HEK293 (cell line): Measurements from ENCODE around the gene NCR3LG1.
A peak's percentile ranks its signal among the peaks of the same experiment; 100 is the strongest.
"Not testable (repeated sequence)": the region's sequence is repeated elsewhere in the genome, so short reads cannot be mapped to it uniquely, and the experiment has no call there.

Experiments used
- CTCF ChIA-PET: fragments of 350-600 bp; formaldehyde crosslinking; extraction: SDS; loops from one replicate; lab custom pipeline; 2021; ENCODE audit warnings: antibody characterized with exemption; lab: Yijun Ruan, JAX
- POLR2A ChIA-PET: fragments of 300-600 bp; formaldehyde crosslinking; extraction: SDS; loops from one replicate; lab custom pipeline; 2020; ENCODE audit warnings: antibody characterized with exemption, inconsistent platforms; lab: Yijun Ruan, JAX
- H3K27ac ChIP-seq: fragments of 200-500 bp; sonication (Bioruptor generic); 2 replicates; pipeline ENCODE4 v1.5.1; 2014; ENCODE audit warnings: low read depth, low read length, control low read depth, inconsistent platforms; ENCODE audit errors: extremely low read depth
- H3K36me3 ChIP-seq, 2 experiments: fragments of 200-500 bp in 1 of 2; sonication (Bioruptor generic) in 1 of 2; 1 replicate in 1 of 2; 2 replicates in 1 of 2; pipeline ENCODE4 v1.5.1; 2014 to 2017; ENCODE audit warnings: inconsistent platforms in 2 of 2, low read length in 2 of 2; ENCODE audit not compliant: control insufficient read depth in 2 of 2, insufficient read depth in 1 of 2
- H3K4me1 ChIP-seq: fragments of 200-500 bp; sonication (Bioruptor generic); 2 replicates; pipeline ENCODE4 v1.5.1; 2014; ENCODE audit warnings: mild to moderate bottlenecking, low read length, inconsistent platforms; ENCODE audit not compliant: control insufficient read depth, insufficient read depth
- H3K4me3 ChIP-seq: 2 replicates; pipeline ENCODE4 v1.5.1; 2011; ENCODE audit warnings: low read depth, mild to moderate bottlenecking, control low read depth, low read length, moderate library complexity
- H3K9me3 ChIP-seq: fragments of 200-500 bp; sonication (Bioruptor generic); 2 replicates; pipeline ENCODE4 v1.5.1; 2014; ENCODE audit warnings: low read depth, low read length, inconsistent platforms; ENCODE audit not compliant: control insufficient read depth, insufficient read depth
- EGR2 ChIP-seq: fragments of 450-650 bp; formaldehyde crosslinking; IDR thresholded peaks from 2 replicates; pipeline ENCODE4 v1.5.1; 2016; ENCODE audit warnings: low read depth, missing biosample characterization, missing genetic modification characterization
- OSR2 ChIP-seq: fragments of 450-650 bp; formaldehyde crosslinking; IDR thresholded peaks from 2 replicates; pipeline ENCODE4 v1.5.1; 2016; ENCODE audit warnings: missing biosample characterization, missing genetic modification characterization
- ZFHX2 ChIP-seq: fragments of 450-650 bp; formaldehyde crosslinking; conservative IDR thresholded peaks from 2 replicates; pipeline ENCODE4 v1.5.1; 2016; ENCODE audit warnings: missing biosample characterization, missing genetic modification characterization

Gene NCR3LG1

GRCh38 chr11:17426233-17426632 is 74.6 kb downstream of the NCR3LG1 start:
- H3K4me3 ChIP-seq, H3K4me1 ChIP-seq, H3K27ac ChIP-seq, POLR2A ChIA-PET, H3K9me3 ChIP-seq, H3K36me3 ChIP-seq: not testable (repeated sequence)
- CTCF ChIA-PET = interaction anchor here (0.6 kb wide), 1 partner anchor 360 kb away, joined by 3 read pairs; no protein-coding TSS in a partner anchor
- TF ChIP-seq OSR2 = peak; percentile 58; the same call in 1 of the 2 replicates
- peak; percentile 31; the same call in 1 of the 2 replicates for TF ChIP-seq ZFHX2 (tag by site-specific recombination)
- peak; percentile 37 for TF ChIP-seq EGR2 (tag by site-specific recombination)
- TF ChIP-seq, all 188 proteins: peak for 3; not testable (repeated sequence) for 185
